Body of pancreas (tissue), 4 donors: ENCODE measurements around the gene UTS2. TPM values are rescaled to one million over a fixed set of nuclear protein-coding genes. Genes with fewer than 3 reads are reported as not detected.

Experiments used
- ATAC-seq: fragments of 150-250 bp; one replicate; pipeline ENCODE4 v1.9.1; 2016
- DNase-seq, 4 donors: peaks; one replicate each; pipeline ENCODE4 v3.0.0-alpha.2; 2019
- H3K27ac ChIP-seq, 4 donors: fragments of 200-600 bp; sonication (generic); 1 replicate in 3 of 4; 2 replicates in 1 of 4; pipeline versions ENCODE4 v1.5.1 to v1.6.1; 2016 to 2019; ENCODE audit warnings: mild to moderate bottlenecking in 1 of 4, mixed read lengths in 1 of 4, moderate library complexity in 1 of 4
- H3K27me3 ChIP-seq, 2 donors: fragments of 200-600 bp; sonication (generic); one replicate each; pipeline ENCODE4 v1.6.0; 2016; ENCODE audit warnings: mild to moderate bottlenecking in 1 of 2
- H3K36me3 ChIP-seq, 2 donors: fragments of 200-600 bp; sonication (generic); replicated peaks in 1 of 2; 2 replicates each; pipeline ENCODE4 v1.5.1; 2016; ENCODE audit warnings: low read depth in 2 of 2; ENCODE audit not compliant: insufficient read depth in 1 of 2
- H3K4me1 ChIP-seq: fragments of 200-600 bp; sonication (generic); one replicate; pipeline ENCODE4 v1.6.0; 2016
- H3K4me3 ChIP-seq, 2 donors: fragments of 200-600 bp; sonication (generic); 1 replicate in 1 of 2; 2 replicates in 1 of 2; pipeline ENCODE4 v1.5.1; 2016 to 2019
- H3K9me3 ChIP-seq, 3 donors: fragments of 200-600 bp; sonication (generic); 1 replicate in 2 of 3; 2 replicates in 1 of 3; pipeline ENCODE4 v1.5.1; 2016
- POLR2A ChIP-seq, 3 donors: fragments of 450-650 bp; IDR thresholded peaks; one replicate each; pipeline ENCODE4 v1.6.1; 2016; ENCODE audit warnings: antibody characterized with exemption in 3 of 3, mild to moderate bottlenecking in 2 of 3
- WGBS, 2 donors: methylation state at CpG; one replicate each; pipeline ENCODE4 v1.1.5; 2017; 5-methylcytosine and 5-hydroxymethylcytosine counted together
- intact Hi-C: fragments of 100-400 bp; cut with DNase I; formaldehyde crosslinking; loops from one replicate; pipeline ENCODE4 v1.15.1; 2023
- total RNA-seq, 2 donors: library from RNA; depleted of rRNA; stranded (reverse); fragments of >200 nt; gene quantifications; one replicate each; pipeline ENCODE4 v1.1.0, GENCODE V29; 2016
- TF ChIP-seq, protein P1 (sequence below), 7 experiments: fragments of 450-650 bp in 4 of 7; fragments of 200-600 bp in 3 of 7; sonication (generic) in 3 of 7; IDR thresholded peaks; one replicate each; pipeline ENCODE4 v1.5.1; 2016 to 2019; ENCODE audit warnings: antibody characterized with exemption in 7 of 7

The UTS2 gene
- total RNA-seq, 2 donors from 2014 or later = not detected

GRCh38 chr1:7821282-7821681, 31.6 kb downstream of the UTS2 start:
- Histone ChIP-seq H3K27me3 (no peaks in the 10 kb centered on the region), H3K27ac (no peak overlapping the region), H3K4me1 (no peaks in the 10 kb centered on the region), H3K4me3 (no peak overlapping the region), H3K9me3 (no peaks in the 10 kb centered on the region), H3K36me3 (peaks cover 0 to 15% of the 10 kb centered on the region in 2 donors)
- TF ChIP-seq POLR2A (IDR thresholded peaks at IDR 0.05) = no peak
- TF ChIP-seq, protein P1, sequence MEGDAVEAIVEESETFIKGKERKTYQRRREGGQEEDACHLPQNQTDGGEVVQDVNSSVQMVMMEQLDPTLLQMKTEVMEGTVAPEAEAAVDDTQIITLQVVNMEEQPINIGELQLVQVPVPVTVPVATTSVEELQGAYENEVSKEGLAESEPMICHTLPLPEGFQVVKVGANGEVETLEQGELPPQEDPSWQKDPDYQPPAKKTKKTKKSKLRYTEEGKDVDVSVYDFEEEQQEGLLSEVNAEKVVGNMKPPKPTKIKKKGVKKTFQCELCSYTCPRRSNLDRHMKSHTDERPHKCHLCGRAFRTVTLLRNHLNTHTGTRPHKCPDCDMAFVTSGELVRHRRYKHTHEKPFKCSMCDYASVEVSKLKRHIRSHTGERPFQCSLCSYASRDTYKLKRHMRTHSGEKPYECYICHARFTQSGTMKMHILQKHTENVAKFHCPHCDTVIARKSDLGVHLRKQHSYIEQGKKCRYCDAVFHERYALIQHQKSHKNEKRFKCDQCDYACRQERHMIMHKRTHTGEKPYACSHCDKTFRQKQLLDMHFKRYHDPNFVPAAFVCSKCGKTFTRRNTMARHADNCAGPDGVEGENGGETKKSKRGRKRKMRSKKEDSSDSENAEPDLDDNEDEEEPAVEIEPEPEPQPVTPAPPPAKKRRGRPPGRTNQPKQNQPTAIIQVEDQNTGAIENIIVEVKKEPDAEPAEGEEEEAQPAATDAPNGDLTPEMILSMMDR (IDR thresholded peaks at IDR 0.05) = no peak
- intact Hi-C loops = no loop called here
- ATAC-seq (no peak), DNase-seq (no peak)
- 67 to 83% methylated on average over 3 of the region's 3 CpGs for WGBS, 2 donors

- TF ChIP-seq, protein P1 (IDR thresholded peaks at IDR 0.05) = no peak
- no peak for TF ChIP-seq POLR2A (IDR thresholded peaks at IDR 0.05)
- H3K36me3 ChIP-seq = peaks cover 0 to 27% of the 10 kb centered on the region in 2 donors
- no peak overlapping the region for H3K27ac ChIP-seq
- no peaks in the 10 kb centered on the region for H3K27me3 ChIP-seq
- H3K4me1 ChIP-seq = no peaks in the 10 kb centered on the region
- H3K4me3 ChIP-seq = no peak overlapping the region
- intact Hi-C loops = no loop called here
- ATAC-seq = no peak
- 94 to 98% methylated on average over 3 of the region's 3 CpGs for WGBS, 2 donors
- no peaks in the 10 kb centered on the region for H3K9me3 ChIP-seq
- no peak for DNase-seq
Measured at GRCh38 chr1:7813677-7814373, 39.0 kb downstream of the UTS2 start.

DNA sequence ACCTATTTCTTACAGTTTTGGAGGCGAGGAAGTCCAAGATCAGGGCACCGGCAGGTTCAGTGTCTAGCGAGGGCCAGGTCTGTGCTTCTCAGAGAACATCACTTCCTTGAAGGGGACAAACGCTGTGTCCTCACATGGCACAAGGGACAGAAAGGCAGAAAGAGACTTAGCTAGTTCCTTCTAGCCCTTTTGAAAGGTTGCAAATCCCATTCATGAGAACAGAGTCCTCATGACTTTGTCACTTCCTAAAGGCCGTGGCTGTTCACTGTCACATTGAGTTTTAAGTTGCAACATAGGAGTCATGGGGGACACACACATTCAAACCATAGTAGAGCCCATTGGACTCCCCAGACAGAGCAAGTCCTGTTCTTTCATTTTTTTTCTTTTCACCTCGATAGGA, 41.4 kb downstream of the UTS2 start:
- intact Hi-C loops = no loop called here
- 91 to 95% methylated on average over 6 of the region's 6 CpGs for WGBS, 2 donors
- peaks cover 0 to 28% of the 10 kb centered on the region in 2 donors for H3K36me3 ChIP-seq
- ATAC-seq (no peak), DNase-seq (no peak)
- no peak overlapping the region for H3K4me3 ChIP-seq
- no peaks in the 10 kb centered on the region for H3K9me3 ChIP-seq
- TF ChIP-seq, protein P1 (IDR thresholded peaks at IDR 0.05) = no peak
- no peak for TF ChIP-seq POLR2A (IDR thresholded peaks at IDR 0.05)
- H3K4me1 ChIP-seq = no peaks in the 10 kb centered on the region
- no peak overlapping the region for H3K27ac ChIP-seq
- H3K27me3 ChIP-seq = no peaks in the 10 kb centered on the region

GRCh38 chr1:7810395-7810794, 42.5 kb downstream of the UTS2 start:
- Histone ChIP-seq H3K36me3 (peaks cover 0 to 31% of the 10 kb centered on the region in 2 donors), H3K27ac (no peak overlapping the region), H3K4me3 (no peak overlapping the region), H3K27me3 (no peaks in the 10 kb centered on the region), H3K9me3 (no peaks in the 10 kb centered on the region), H3K4me1 (no peaks in the 10 kb centered on the region)
- intact Hi-C loops = no loop called here
- 93 to 95% methylated on average over 7 of the region's 7 CpGs for WGBS, 2 donors
- TF ChIP-seq POLR2A (IDR thresholded peaks at IDR 0.05) = no peak
- TF ChIP-seq, protein P1 (IDR thresholded peaks at IDR 0.05) = no peak
- ATAC-seq = no peak
- DNase-seq = peak in 1 of 4 donors; percentile 17

GRCh38 chr1:7809742-7810141, 43.1 kb downstream of the UTS2 start:
- Histone ChIP-seq H3K27me3 (no peaks in the 10 kb centered on the region), H3K36me3 (peaks cover 0 to 33% of the 10 kb centered on the region in 2 donors), H3K27ac (no peak overlapping the region), H3K9me3 (no peaks in the 10 kb centered on the region), H3K4me1 (no peaks in the 10 kb centered on the region), H3K4me3 (no peak overlapping the region)
- DNase-seq (no peak), ATAC-seq (no peak)
- WGBS, 2 donors = 94 to 97% methylated on average over 13 of the region's 13 CpGs
- TF ChIP-seq, protein P1 (IDR thresholded peaks at IDR 0.05) = no peak
- TF ChIP-seq POLR2A (IDR thresholded peaks at IDR 0.05) = no peak
- intact Hi-C loops = no loop called here
